Measurements from ENCODE around the gene LAMA4.
A peak's percentile ranks its signal among the peaks of the same experiment; 100 is the strongest.

Gene LAMA4

GRCh38 chr6:112253841-112254816 lies at the start of gene LAMA4:
Gene LAMA4 (minus strand): TSS chr6:112254567. CDS start chr6:112254150, 417 bp downstream.
- peak; percentile 79 for DNase-seq (ENCODE audit: low read depth)
- H3K4me3 ChIP-seq (ENCODE audit: low read length): peak within 1 kb of the TSS; percentile 97
- TF ChIP-seq CTCF (conservative IDR thresholded peaks at IDR 0.05; ENCODE audit: low read length): no peak

GRCh38 chr6:112302142-112302705 lies 47.9 kb upstream of the LAMA4 start:
- DNase-seq (ENCODE audit: low read depth): no peak
- H3K4me3 ChIP-seq (ENCODE audit: low read length): no peak overlapping the region
- no peak for TF ChIP-seq CTCF (conservative IDR thresholded peaks at IDR 0.05; ENCODE audit: low read length)

- no peak overlapping the region for H3K4me3 ChIP-seq (ENCODE audit: low read length)
- no peak for TF ChIP-seq CTCF (conservative IDR thresholded peaks at IDR 0.05; ENCODE audit: low read length)
- DNase-seq (ENCODE audit: low read depth): peak; percentile 41
These were observed 46.5 kb upstream of the LAMA4 start for GRCh38 chr6:112300896-112301295.

- TF ChIP-seq CTCF (conservative IDR thresholded peaks at IDR 0.05; ENCODE audit: low read length): no peak
- peak; percentile 89 for DNase-seq (ENCODE audit: low read depth)
- H3K4me3 ChIP-seq (ENCODE audit: low read length): peak overlapping the region; percentile 19
These were observed 44.5 kb upstream of the LAMA4 start for GRCh38 chr6:112298816-112299281.

GRCh38 chr6:112298021-112298745 lies 43.8 kb upstream of the LAMA4 start:
- no peak for TF ChIP-seq CTCF (conservative IDR thresholded peaks at IDR 0.05; ENCODE audit: low read length)
- H3K4me3 ChIP-seq (ENCODE audit: low read length): no peak overlapping the region; the same call in 1 of the 2 replicates
- peak; percentile 90 for DNase-seq (ENCODE audit: low read depth)

GRCh38 chr6:112296694-112297093 lies 42.3 kb upstream of the LAMA4 start:
- TF ChIP-seq CTCF (conservative IDR thresholded peaks at IDR 0.05; ENCODE audit: low read length): no peak
- H3K4me3 ChIP-seq (ENCODE audit: low read length): no peak overlapping the region
- DNase-seq (ENCODE audit: low read depth): no peak

Measured in AG10803 (cell line).